HG02973 (cell line): ENCODE results near the gene CGB3.
"Not testable (repeated sequence)": the region's sequence is repeated elsewhere in the genome, so short reads cannot be mapped to it uniquely, and the experiment has no call there.

Experiments used
- ATAC-seq: cut with Tn5 transposase; IDR thresholded peaks from one replicate; pipeline ENCODE4 v1.9.1; 2021; ENCODE audit warnings: moderate library complexity; ENCODE audit not compliant: unreplicated experiment

CGB3 gene

DNA sequence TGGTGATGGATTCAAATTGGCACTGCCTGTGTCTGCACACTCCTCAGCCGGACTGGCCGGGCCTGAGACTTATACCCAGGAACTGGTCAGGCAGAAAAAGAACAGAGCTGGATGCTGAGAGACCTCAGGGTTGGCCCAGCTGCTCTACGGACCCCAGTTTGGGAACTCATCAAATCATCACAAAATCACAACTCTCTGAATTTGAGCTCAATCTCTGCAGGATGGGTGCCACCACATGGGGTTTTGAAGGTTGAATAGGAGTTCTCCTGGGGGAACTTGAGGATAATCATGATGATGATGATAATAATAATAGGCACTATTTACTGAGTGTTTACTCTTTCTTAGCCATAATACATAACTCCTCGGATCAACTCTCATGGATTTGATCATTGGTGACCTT is 18.5 kb upstream of the CGB3 start:
- not testable (repeated sequence) for ATAC-seq

DNA sequence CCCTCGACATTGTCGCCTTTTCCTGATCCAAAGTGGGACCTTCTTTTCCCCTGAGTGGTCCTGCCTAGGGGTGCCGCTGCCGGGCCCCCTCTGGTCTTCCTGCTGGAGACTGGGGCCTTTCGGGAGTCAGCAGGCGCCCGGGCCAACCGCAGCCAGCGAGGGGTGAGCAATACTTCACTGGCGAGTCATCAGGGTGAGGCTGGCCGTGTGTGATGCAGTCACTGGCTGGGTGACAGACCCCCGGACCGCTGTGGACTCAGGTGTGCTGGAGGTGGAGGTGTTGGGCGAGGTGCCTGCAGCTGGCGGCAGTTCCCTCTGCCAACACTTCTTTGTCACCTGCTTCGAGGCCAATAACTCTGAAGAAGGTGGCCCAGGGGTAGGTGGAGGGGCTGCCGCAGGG is 18.0 kb upstream of the CGB3 start:
- no peak for ATAC-seq

DNA sequence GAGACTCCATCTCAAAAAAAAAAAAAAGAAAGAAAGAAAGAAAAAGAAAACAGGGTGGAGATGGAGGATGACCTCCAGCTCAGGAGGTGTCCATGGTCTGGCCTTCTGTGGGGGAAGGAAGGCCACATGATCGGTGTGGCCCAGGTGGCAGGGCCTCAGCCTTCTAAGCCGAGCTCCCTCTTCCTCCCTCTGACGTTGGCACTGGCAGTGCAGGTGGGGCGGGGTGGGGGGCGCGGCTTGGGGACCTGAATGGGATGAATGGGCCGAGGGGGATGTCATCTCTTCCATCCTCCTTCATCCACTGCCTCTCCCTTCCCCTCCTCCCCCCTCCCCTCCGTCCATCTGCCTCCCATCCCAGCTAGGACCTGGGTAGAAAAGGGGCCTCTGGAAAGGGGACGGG is 15.6 kb upstream of the CGB3 start:
- ATAC-seq, result not testable (repeated sequence)

DNA sequence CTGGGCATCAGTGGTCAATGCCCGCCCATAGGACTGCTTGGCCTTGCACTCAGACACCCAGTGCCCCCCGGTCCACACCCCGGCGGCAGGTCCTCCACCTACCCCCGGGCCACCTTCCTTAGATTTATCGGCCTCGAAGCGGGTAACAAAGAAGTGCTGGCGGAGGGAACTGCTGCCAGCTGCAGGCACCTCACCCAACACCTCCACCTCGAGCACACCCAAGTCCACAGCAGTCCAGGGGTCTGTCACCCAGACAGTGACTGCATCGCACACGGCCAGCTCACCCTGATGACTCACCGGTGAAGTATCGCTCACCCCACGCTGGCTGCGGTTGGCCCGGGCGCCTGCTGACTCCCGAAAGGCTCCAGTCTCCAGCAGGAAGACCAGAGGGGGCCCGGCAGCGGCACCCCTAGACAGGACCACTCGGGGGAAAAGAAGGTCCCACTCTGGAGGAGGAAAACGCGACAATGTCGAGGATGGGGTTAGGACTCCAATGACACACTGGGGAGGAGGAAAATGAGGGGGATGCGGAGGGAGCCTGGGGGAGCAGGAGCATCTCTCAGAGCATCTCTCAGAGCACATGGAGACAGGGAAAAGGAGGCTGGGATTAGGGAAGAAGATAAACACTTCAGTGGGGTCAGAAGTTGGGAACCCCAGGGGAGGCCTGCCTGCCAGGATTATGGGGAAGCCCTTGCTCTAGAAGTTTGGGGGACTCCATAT is 14.6 kb upstream of the CGB3 start:
- not testable (repeated sequence) for ATAC-seq

DNA sequence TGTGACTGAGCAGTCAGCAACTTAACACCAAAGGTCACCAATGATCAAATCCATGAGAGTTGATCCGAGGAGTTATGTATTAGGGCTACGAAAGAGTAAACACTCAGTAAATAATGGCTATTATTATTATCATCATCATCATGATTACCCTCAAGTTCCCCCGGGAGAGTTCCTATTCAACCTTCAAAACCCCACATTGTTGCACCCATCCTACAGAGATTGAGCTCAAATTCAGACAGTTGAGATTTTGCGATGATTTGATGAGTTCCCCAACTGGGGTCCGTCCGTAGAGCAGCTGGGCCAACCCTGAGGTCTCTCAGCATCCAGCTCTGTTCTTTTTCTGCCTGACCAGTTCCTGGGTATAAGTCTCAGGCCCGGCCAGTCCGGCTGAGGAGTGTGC is 14.0 kb upstream of the CGB3 start:
- not testable (repeated sequence) for ATAC-seq

DNA sequence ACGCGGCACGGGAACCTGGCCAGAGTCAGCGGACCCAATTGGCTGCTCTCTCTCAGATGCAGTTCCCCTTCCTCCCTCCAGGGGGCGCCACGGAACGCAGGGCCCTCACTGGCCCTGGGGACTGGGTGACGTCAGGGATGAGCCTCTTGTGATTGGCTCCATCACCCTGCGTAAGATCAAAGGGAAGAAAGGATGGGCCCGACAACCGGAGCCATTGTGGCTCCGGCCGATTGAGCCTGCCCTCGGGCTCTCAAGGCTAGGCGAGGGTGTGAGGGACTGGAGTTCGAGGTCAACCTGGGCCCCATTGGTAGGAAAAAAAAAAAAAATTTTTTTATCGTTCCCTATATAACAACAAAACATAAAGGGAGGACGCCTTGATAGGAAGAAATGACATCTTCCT is 12.7 kb upstream of the CGB3 start, which contains the start of gene CGB1:
Gene CGB1 (minus strand): TSS at position 81 of the 400 bp plus-strand sequence. CDS start 184 bp downstream, outside the sequence.
- not testable (repeated sequence) for ATAC-seq

DNA sequence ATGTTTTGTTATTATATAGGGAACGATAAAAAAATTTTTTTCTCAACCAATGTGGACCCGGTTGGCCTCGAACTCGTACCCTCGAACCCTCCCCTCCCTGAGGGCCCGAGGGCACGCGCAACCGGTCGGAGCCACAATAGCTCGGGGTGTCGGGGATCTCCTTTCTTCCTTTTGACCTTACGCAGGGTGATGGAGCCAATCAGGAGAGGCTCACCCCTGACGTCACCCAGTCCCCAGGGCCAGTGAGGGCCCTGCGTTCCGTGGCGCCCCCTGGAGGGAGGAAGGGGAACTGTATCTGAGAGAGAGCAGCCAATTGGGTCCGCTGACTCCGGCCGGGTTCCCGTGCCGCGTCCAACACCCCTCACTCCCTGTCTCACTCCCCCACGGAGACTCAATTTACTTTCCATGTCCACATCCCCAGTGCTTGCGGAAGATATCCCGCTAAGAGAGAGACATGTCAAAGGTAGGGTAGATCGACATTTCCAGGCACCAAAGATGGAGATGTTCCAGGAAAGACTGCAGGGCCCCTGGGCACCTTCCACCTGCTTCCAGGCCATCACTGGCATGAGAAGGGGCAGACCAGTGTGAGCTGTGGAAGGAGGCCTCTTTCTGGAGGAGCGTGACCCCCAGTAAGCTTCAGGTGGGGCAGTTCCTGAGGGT is 7.6 kb upstream of the CGB3 start, which contains the start of gene CGB2:
Gene CGB2 (plus strand): TSS at position 249 of the 660 bp plus-strand sequence. CDS start 206 bp downstream, at position 455.
- not testable (repeated sequence) for ATAC-seq

DNA sequence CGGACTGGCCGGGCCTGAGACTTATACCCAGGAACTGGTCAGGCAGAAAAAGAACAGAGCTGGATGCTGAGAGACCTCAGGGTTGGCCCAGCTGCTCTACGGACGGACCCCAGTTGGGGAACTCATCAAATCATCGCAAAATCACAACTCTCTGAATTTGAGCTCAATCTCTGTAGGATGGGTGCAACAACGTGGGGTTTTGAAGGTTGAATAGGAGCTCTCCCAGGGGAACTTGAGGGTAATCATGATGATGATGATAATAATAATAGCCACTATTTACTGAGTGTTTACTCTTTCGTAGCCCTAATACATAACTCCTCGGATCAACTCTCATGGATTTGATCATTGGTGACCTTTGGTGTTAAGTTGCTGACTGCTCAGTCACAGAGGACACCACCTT is 6.2 kb upstream of the CGB3 start:
- ATAC-seq, result not testable (repeated sequence)

DNA sequence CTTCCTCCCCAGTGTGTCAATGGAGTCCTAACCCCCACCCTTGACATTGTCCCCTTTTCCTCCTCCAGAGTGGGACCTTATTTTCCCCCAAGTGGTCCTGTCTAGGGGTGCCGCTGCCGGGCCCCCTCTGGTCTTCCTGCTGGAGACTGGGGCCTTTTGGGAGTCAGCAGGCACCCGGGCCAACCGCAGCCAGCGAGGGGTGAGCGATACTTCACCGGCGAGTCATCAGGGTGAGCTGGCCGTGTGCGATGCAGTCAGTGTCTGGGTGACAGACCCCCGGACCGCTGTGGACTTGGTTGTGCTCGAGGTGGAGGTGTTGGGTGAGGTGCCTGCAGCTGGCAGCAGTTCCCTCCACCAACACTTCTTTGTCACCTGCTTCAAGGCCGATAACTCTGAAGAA is 5.6 kb upstream of the CGB3 start:
- not testable (repeated sequence) for ATAC-seq

DNA sequence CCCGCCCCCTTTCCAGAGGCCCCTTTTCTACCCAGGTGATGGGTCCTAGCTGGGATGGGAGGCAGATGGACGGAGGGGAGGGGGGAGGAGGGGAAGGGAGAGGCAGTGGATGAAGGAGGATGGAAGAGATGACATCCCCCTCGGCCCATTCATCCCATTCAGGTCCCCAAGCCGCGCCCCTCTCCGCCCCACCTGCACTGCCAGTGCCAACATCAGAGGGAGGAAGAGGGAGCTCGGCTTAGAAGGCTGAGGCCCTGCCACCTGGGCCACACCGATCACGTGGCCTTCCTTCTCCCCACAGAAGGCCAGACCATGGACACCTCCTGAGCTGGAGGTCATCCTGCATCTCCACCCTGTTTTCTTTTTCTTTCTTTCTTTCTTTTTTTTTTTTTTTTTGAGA is 4.6 kb upstream of the CGB3 start:
- ATAC-seq, result not testable (repeated sequence)

DNA sequence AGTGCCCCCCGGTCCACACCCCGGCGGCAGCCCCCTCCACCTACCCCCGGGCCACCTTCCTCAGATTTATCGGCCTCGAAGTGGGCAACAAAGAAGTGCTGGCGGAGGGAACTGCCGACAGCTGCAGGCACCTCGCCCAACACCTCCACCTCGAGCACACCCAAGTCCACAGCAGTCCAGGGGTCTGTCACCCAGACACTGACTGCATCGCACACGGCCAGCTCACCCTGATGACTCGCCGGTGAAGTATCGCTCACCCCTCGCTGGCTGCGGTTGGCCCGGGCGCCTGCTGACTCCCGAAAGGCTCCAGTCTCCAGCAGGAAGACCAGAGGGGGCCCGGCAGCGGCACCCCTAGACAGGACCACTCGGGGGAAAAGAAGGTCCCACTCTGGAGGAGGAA is 1.5 kb upstream of the CGB3 start:
- ATAC-seq, result not testable (repeated sequence)

DNA sequence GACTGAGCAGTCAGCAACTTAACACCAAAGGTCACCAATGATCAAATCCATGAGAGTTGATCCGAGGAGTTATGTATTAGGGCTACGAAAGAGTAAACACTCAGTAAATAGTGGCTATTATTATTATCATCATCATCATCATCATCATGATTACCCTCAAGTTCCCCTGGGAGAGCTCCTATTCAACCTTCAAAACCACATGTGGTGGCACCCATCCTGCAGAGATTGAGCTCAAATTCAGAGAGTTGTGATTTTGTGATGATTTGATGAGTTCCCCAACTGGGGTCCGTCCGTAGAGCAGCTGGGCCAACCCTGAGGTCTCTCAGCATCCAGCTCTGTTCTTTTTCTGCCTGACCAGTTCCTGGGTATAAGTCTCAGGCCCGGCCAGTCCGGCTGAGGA is 955 bp upstream of the CGB3 start:
- not testable (repeated sequence) for ATAC-seq

DNA sequence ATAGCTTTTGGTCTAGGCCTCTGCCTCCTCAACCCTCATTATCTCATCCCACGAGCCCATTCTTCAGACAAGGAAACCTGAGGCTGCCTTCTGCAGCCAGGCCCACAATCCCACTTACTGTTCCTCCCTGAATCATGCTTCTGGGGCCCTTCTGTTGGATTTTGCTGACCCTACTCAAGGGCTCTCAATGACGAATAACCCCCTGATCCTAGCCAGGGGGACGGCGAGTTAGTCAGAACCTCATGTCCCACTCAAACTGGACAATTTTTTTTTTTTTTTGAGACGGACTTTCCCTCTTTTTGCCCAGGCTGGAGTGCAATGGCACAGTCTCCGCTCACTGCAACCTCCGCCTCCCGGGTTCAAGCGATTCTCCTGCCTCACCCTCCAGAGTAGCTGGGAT is 2.0 kb downstream of the CGB3 start:
- no peak for ATAC-seq

DNA sequence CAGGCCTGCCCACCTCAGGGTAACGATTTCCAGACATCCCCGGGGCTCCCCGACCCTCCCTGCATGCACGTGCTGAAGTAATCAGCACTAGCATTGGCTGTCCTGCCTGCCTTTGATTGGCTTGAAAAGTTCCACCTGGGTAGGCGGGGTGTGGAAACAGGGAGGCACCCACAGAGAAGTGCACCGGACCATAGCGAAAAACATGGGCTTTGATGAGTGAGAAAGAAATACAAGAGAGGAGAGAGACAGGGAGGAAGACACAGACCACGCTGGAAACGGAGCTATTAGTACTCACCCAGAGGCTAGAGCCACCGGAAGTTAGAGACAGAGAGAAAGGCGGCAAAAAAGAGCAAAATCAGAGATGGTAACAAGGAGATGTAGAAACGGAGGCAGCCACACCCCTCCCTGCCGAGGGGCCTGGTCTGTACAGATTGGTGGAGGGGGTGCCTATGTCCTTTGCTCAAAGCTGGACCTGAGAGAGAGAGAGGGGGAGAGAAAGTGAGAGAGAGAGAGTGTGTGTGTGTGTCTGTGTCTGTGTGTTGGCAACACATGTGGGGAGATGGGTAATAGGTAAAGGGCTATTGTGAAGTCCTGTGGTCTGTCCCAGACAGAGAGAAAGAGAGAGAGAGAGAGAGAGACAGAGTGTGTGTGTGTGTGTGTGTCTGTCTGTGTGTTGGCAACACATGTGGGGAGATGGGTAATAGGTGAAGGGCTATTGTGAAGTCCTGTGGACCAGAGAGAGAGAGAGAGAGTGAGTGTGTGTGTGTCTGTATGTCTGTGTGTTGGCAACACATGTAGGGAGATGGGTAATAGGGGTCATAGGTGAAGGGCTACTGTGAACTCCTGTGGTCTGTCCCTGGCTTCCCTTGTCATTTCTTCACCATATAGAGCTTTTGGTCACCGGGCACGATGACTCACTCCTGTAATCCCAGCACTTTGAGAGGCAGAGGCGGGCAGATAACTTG is 2.9 kb downstream of the CGB3 start:
- ATAC-seq, result no peak

DNA sequence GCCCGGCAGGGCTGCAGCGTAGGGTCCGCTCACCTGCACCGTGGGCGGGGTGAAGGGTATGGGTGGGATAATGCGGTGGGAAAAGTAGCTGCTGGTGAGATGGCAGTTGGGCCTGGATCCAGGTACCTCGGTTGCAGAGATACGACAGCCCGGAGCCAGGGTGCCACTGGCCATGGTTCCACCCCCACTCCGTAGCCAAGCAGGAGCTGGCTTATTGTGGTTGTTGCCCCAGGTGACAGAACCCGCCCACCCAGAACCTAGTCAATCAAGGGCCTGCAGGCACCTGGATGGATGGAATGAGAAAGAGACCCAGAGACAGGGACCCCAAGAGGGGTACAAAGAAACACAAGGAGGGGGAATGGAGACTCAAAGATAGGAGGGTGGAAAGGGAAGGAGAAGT is 3.8 kb downstream of the CGB3 start:
- ATAC-seq, result no peak

DNA sequence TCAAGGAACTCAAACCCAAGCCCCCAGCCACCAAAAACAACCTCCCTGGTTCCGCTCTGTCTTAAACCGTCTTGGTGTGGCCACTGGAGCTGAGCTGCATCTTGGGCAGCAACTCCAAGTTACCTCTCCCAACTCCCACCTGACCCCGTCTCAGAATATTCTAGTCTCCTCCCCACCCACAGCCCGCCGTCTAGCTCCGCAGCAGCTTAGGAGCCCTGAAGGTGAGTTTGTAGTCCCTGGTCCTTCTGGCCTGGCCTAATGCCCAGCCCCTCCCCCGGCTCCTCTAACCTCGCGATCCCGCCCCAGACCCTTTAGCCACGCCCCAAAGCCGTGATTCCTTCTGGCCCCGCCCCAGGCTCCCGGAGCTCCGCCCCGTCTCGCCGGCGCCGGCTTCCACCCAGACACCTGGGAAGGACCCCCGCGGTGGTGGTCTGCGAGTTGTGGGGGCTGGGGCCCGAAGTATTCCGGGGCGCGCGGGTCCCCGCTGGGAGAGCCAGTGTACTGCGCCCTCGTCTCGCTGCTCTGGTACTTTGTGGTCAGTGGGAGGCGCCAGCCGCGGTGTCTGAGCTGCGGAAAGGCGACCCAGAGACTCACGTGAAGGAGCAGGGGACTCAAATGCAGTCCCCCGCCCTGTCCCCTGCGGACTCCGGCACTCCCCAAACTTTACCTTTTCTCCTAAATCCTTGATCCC is 4.7 kb downstream of the CGB3 start:
- no peak for ATAC-seq

DNA sequence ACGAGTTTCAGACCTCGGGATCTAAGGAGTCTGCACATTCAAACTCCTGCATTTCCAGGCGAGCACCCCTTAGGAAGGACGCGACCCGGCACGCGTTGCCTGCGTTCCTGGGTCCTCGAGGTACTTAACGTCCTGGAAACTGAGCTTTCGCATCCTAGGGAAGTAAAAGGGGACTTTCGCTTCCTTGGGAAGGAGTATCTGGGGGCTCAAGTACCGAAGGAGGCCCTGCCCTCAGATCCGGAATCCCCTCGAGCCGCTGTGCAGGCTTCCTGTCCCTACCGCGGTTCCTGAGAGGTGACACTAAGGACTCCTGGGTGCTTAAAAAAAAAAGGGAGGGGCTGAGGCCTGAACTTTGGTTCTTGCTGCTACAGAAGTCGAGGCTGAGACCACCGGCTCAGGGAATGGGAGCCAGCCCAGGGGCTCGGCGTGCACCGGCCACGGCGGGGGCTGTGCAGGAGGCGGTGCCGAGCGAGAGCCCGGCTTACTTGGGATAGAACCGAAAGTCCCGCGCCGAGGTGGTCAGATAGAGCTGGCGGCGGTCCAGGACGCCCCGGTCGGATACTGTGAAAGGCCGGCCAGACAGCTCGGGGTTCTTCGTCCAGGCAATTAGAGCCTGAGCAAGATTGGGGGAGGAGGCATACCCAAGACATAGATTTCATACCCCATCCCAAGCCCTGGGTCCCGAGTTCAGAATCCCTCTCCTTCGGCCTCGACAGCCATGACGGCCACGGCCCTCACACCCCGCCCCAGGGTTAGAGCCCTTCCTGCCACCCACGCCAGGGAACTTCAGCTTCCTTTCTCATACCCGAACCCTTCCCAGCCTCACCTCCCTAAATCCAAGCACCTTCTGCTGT is 5.5 kb downstream of the CGB3 start:
- not testable (repeated sequence) for ATAC-seq

DNA sequence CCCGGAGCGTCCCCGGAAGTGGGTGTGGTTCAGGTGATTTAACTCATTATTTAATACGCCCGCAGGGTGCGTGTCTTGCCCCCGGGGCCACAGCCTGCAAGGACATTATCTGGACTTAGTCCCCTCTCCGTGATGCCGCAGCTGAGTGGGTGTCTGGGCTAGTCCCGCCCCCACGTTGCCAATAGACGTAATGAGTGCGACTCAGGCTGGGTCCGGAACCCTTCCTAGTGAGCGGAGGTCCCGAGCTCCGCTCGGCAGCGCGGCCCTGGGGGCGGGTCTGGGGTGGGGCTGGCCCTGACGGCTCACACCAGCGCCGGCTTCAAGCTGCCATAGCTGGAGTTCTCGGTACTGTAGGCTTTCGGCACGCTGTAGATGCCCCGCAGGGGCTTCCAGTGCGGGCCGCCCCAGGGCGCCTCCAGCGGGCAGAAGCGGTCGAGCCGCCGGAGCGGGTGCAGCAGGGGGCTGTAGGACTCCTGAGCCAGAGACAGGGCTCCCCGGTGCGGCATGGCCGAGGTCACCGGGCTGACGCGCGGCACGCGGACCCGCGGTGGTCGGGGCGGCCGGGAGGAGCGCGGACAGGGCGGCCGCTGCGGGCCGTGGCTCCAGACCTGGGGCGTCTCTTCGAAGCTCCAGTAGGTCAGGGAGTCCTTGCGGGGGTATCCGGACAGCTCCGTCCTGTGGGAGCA is 6.3 kb downstream of the CGB3 start:
- ATAC-seq, result no peak

DNA sequence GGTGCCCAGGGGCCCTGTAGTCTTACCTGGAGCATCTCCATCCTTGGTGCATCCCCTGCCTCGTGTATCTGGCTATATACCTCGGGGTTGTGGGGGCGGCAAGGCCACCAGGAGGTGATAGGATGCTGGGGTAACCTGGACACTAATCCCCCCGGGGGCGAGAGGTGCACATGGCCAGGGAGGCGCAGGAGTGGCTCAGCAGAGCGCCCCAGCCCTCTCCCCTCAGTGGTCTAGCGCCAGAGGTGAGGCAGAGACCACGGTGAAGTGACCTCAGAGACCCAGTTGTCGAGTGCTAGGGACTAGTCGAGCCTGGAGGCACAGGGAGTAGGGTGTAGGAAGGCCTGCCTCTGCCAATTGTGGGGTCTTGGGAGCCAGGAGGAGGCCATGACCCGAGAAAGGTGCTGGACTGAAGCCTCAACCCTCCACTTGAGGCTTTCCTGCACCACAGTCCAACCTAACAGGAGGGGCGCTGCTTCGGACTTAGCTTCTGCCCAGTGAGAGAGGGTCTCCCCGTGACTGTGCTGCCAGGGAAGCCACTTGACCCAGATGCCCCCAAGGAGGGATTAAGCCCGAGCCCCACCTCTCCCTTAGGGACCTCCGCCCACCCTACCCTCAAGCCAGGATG is 7.0 kb downstream of the CGB3 start, which contains the start of gene LHB:
Gene LHB (minus strand): TSS at position 51 of the 625 bp plus-strand sequence. CDS start 10 bp downstream, at position 41.
- no peak for ATAC-seq
